Hepatocyte (in vitro differentiated cells): ENCODE results near the gene LNPEP.

Experiments
- EZH2 ChIP-seq: fragments of 200-600 bp; sonication (generic); IDR thresholded peaks from 2 replicates; pipeline ENCODE4 v1.6.1; 2016; ENCODE audit warnings: antibody characterized with exemption, mild to moderate bottlenecking, borderline replicate concordance
- EZH2phosphoT487 ChIP-seq: fragments of 200-600 bp; sonication (generic); IDR thresholded peaks from one replicate; pipeline ENCODE4 v1.6.1; 2018; ENCODE audit warnings: antibody characterized with exemption, mild to moderate bottlenecking, low read depth, moderate library complexity; ENCODE audit not compliant: unreplicated experiment, severe bottlenecking
- TF ChIP-seq, protein P1 (sequence below): fragments of 200-600 bp; sonication (generic); IDR thresholded peaks from 2 replicates; pipeline ENCODE4 v1.5.1; 2016; ENCODE audit warnings: antibody characterized with exemption, mild to moderate bottlenecking; ENCODE audit not compliant: poor library complexity

DNA sequence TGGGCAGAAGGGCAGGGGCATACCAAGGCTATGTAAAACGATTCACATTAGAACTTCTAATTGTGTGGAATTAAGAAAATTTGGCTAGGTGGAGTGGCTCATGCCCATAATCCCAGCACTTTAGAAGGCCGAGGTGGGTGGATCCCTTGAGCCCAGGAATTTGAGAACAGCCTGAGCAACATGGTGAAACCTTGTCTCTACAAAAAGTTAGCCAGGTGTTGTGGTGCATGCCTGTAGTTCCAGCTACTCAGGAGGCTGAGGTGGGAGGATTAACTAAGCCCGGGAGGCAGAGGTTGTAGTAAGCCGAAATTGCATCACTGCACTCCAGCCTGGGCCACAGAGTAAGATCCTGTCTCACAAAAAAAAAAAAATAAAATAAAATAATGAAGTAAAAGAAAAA is 141.4 kb downstream of the LNPEP start:
- TF ChIP-seq EZH2phosphoT487: no peak
- TF ChIP-seq, protein P1, sequence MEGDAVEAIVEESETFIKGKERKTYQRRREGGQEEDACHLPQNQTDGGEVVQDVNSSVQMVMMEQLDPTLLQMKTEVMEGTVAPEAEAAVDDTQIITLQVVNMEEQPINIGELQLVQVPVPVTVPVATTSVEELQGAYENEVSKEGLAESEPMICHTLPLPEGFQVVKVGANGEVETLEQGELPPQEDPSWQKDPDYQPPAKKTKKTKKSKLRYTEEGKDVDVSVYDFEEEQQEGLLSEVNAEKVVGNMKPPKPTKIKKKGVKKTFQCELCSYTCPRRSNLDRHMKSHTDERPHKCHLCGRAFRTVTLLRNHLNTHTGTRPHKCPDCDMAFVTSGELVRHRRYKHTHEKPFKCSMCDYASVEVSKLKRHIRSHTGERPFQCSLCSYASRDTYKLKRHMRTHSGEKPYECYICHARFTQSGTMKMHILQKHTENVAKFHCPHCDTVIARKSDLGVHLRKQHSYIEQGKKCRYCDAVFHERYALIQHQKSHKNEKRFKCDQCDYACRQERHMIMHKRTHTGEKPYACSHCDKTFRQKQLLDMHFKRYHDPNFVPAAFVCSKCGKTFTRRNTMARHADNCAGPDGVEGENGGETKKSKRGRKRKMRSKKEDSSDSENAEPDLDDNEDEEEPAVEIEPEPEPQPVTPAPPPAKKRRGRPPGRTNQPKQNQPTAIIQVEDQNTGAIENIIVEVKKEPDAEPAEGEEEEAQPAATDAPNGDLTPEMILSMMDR: no peak
- TF ChIP-seq EZH2: no peak
